ENCODE data around the gene C6orf15.

Gene C6orf15

DNA sequence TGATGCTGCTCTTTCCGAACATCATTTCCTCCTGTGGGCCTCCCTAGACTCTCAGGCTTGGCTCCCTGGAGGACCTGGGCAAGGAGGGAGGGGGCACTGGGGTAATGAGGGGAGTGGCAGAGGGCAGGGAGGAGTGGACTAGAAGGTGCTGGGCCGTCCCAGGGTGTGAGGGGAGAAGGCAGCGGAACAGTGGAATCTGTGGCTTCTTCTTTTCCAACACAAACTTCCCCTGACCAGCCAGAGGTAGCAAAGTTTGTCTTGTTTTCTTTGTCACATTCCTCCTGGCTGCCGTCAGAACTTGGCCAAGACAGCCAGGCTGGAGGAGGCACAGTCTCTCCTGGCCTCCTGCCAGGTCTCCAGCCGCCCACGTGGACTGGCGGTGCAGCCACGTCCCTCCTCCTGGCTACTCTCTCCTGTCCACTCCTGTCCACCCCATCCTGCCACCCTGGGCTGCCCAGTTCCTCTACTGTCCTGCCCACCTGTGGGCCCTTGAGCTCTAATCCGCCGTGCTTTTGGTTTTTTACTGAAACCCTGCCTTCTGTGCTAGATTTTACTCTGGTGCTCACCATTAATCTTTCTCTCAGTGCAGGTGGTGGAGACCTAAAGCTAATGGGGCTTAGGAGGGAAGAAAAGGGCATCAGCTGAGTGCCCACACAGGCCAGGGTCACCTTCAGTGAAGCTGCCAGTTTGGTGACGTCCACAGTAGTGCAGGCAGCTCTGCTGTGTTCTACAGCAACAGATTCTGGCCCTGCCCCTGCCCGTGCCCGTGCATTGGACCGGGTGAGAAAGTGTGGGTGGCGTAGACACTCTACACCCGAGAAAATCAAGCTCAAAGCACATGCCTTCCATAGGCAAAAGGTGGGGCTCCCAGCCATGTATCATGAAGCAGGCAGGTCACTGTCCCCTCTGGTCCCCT is 10.7 kb upstream of the C6orf15 start:
- peaks cover 12% of the 10 kb centered on the region for H3K27me3 Mint-ChIP-seq
- ATAC-seq (ENCODE audit: low read depth) (no peak), DNase-seq (ENCODE audit: low spot score in 2 of 2) (no peak)
- H3K36me3 Mint-ChIP-seq, result no peaks in the 10 kb centered on the region
- peaks cover 6% of the 10 kb centered on the region for H3K4me1 Mint-ChIP-seq
- no peak overlapping the region for H3K4me3 Mint-ChIP-seq
- H3K27ac Mint-ChIP-seq, result no peak overlapping the region
- no peaks in the 10 kb centered on the region for H3K9me3 Mint-ChIP-seq

DNA sequence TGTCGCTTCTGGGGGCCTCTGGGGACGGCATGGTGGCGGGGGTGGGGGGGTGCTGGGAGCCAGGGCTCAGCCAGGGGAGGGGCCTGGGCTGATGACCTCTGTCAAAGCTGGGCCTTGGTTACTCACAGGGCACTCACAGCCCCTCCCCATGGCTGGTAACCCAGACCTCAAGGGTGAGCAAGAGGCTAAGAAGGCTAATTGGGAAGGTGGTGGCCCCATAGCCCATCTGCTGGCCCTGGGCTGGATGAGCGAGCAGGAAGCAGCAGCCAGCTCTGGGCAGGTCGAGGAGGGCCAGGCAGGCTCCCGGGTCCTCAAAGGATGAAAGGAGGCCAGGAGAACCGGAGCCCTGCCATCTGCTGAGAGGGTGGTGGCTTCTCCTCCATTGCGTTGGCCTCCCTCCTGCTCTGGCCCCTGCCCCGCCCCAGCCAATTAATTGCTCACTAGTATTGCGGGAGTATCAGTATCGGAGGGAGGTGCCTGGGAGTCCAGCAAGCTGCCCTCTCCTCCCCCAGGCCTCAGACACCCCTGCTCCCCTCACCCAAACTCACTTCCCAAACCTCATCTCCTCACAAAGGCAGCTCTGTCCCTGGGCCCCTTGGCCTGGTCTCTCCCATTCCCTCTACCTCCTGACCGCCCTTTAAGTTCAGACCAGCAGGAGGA is 8.9 kb upstream of the C6orf15 start:
- ATAC-seq (ENCODE audit: low read depth) (no peak), DNase-seq (ENCODE audit: low spot score in 2 of 2) (no peak)
- Mint-ChIP-seq H3K36me3 (no peaks in the 10 kb centered on the region), H3K9me3 (no peaks in the 10 kb centered on the region), H3K4me1 (peaks cover 2% of the 10 kb centered on the region), H3K4me3 (no peak overlapping the region), H3K27me3 (peaks cover 10% of the 10 kb centered on the region), H3K27ac (no peak overlapping the region)

DNA sequence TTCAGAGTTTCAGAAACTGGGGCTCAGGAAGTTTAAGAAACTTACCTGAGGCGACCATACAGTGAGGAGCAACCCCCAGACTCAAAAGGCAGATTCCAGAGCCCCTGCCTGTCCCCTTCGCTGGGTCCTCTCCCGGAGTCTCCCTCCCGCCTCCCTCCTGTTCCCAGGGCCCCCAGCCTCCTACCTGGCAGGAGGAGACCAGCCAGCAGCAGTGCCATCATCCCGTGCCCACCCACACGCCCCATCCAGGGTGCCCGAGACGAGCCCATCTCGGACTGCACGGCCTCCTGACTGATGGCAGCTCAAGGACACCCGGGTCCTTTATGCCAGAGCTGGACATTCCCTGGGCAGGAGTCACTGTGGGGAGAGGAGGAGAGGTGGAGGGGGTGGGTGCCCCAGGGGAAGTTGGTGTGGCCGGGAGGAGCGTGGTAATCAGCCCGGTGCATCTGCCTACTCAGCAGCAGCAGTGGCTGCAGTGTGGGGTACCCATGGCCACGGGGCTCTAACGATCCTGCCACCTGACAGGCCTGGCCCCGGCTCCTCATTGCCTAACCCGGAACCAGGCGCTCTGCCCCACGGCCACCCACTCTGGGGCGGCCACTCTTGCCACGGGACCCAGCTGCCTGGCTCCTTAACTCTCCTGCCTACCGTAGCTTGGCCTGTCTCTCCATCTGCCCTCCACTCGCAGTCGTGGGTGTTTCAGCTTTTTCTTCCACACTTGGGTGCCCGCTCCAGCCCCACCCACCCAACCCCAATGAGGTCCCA is 8.0 kb upstream of the C6orf15 start, which contains the start of gene CDSN:
CDSN (minus strand) TSS at position 296 of the 765 bp plus-strand sequence; CDS start at position 269, 27 bp downstream.
- DNase-seq (ENCODE audit: low spot score in 2 of 2) (no peak), ATAC-seq (ENCODE audit: low read depth) (no peak)
- no peak within 1 kb of the TSS for H3K27ac Mint-ChIP-seq
- no peak within 1 kb of the TSS for H3K4me3 Mint-ChIP-seq
- no peaks in the 10 kb centered on the region for H3K36me3 Mint-ChIP-seq
- peaks cover 11% of the 10 kb centered on the region for H3K27me3 Mint-ChIP-seq
- H3K4me1 Mint-ChIP-seq, result peaks cover 5% of the 10 kb centered on the region
- H3K9me3 Mint-ChIP-seq, result no peaks in the 10 kb centered on the region

DNA sequence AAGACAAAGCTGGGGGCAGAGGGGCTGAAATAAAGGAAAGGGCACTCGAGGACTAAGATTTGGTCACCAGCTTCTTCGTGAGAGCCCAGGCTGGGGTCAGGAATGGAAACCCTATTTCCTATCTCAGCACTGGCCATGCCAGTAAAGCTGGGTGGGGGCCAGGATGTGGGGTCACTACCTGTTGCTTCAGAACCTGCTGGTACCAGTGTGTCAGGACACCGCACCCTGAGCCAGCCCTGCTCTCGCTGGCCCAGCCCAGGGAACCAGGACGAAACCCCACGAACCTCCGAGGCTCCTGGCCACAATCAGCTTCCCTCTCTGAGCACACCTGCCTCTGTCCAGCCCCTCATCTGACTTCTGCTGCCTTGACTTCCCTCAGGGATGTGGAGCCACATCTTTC is 5.8 kb upstream of the C6orf15 start:
- Mint-ChIP-seq H3K27ac (no peak overlapping the region), H3K4me3 (no peak overlapping the region), H3K9me3 (no peaks in the 10 kb centered on the region), H3K36me3 (no peaks in the 10 kb centered on the region), H3K4me1 (peaks cover 12% of the 10 kb centered on the region), H3K27me3 (peaks cover 16% of the 10 kb centered on the region)
- ATAC-seq (ENCODE audit: low read depth), result no peak
- no peak for DNase-seq (ENCODE audit: low spot score in 2 of 2)

- no peak overlapping the region for H3K4me3 Mint-ChIP-seq
- peaks cover 16% of the 10 kb centered on the region for H3K27me3 Mint-ChIP-seq
- ATAC-seq (ENCODE audit: low read depth), result no peak
- H3K27ac Mint-ChIP-seq, result no peak overlapping the region
- DNase-seq (ENCODE audit: low spot score in 2 of 2), result no peak
- H3K4me1 Mint-ChIP-seq, result peaks cover 12% of the 10 kb centered on the region
- no peaks in the 10 kb centered on the region for H3K36me3 Mint-ChIP-seq
- H3K9me3 Mint-ChIP-seq, result no peaks in the 10 kb centered on the region
These were observed 4.4 kb upstream of the C6orf15 start for GRCh38 chr6:31116661-31117385.

DNA sequence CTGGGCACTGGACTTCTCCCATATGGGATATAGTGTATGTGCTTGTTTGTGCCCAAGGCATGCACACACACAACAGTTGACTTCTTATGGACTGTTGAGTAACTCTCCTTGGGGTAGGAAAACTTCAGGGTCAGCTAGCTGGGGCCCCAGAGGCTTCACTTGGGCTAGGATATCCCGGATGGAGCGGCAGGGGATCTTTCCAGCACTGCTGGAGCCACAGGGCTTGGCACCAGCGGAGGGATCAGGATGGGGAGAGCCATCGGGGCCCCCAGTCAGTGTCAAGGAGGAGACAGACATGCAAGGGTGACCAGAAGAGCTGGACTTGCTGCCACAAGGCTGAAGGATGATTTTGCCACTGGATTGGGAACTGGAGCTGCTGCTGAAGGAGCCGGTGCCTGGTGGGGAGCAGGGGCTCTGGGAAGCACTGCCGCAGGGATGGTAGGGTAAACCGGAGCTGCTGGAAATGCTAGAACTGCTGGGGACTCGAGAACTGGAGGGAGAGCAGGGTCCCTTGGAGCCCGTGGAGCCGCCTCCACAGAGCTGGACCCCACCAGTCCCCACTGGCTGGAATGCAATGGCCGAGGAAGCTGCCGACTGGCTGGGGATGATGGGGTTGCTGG is 3.7 kb upstream of the C6orf15 start:
- ATAC-seq (ENCODE audit: low read depth) (no peak), DNase-seq (ENCODE audit: low spot score in 2 of 2) (no peak)
- H3K27ac Mint-ChIP-seq, result no peak overlapping the region

DNA sequence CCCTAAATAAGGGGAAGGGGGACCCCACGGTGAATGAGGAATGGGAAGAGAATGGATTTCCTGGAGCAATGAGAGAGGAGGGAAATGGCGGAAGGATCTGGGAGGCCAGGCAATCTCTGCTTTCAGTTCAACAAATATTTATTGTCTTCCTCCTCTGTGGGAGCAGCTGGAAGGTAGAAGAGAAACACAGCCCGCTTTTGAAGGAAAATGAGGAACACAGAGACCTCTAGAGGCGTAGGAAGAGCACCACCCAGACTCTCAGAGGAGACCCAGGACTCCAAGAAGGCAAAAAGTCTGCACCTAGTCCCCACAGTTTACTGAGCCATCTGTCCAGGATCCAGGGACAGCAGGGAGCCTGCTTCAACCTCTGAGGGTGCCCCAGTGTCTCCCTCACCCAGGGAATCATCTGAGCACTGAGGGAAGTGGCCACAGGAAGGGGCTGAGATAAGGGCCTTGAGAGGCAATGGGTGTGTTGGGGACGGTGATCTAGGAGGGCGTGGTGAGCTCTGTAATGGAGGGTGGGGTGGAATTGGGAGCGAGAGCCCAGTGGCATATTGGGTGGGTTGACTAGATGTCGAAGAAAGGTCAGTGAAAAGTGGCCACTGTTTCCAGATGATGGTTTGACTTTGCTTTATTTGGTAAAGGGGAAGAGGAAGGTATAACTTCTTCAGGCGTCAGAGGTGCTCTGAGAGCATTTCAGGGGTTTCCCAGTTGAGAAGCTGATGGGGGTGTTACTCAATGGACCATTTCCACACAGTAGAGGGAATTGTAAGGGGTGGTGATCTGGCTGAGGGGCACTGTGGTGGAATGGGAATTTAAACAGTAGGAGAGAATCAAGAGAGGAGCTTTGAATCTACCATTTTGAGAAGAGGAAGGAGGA is 2.8 kb upstream of the C6orf15 start:
- Mint-ChIP-seq H3K9me3 (no peaks in the 10 kb centered on the region), H3K27ac (peak overlapping the region; percentile 74), H3K4me3 (no peak overlapping the region), H3K27me3 (peaks cover 17% of the 10 kb centered on the region), H3K36me3 (no peaks in the 10 kb centered on the region), H3K4me1 (peaks cover 12% of the 10 kb centered on the region)
- peak; percentile 80 for ATAC-seq (ENCODE audit: low read depth)
- DNase-seq (ENCODE audit: low spot score in 2 of 2), result no peak

More for the DNA sequence above, 3.7 kb upstream of the C6orf15 start:
- Mint-ChIP-seq H3K9me3 (no peaks in the 10 kb centered on the region), H3K27me3 (peaks cover 14% of the 10 kb centered on the region), H3K36me3 (no peaks in the 10 kb centered on the region), H3K4me1 (peaks cover 12% of the 10 kb centered on the region), H3K4me3 (no peak overlapping the region)

- Mint-ChIP-seq H3K27ac (peak within 1 kb of the TSS; percentile 74), H3K36me3 (no peaks in the 10 kb centered on the region), H3K4me3 (no peak within 1 kb of the TSS), H3K9me3 (no peaks in the 10 kb centered on the region), H3K4me1 (peaks cover 12% of the 10 kb centered on the region), H3K27me3 (peaks cover 24% of the 10 kb centered on the region)
- DNase-seq (ENCODE audit: low spot score in 2 of 2), result no peak
- ATAC-seq (ENCODE audit: low read depth), result no peak
These were observed 2.1 kb upstream of the C6orf15 start, which contains the start of gene PSORS1C1 for GRCh38 chr6:31114541-31114878. PSORS1C1 (plus strand) TSS chr6:31114800; CDS start chr6:31129633, 14,833 bp downstream.

DNA sequence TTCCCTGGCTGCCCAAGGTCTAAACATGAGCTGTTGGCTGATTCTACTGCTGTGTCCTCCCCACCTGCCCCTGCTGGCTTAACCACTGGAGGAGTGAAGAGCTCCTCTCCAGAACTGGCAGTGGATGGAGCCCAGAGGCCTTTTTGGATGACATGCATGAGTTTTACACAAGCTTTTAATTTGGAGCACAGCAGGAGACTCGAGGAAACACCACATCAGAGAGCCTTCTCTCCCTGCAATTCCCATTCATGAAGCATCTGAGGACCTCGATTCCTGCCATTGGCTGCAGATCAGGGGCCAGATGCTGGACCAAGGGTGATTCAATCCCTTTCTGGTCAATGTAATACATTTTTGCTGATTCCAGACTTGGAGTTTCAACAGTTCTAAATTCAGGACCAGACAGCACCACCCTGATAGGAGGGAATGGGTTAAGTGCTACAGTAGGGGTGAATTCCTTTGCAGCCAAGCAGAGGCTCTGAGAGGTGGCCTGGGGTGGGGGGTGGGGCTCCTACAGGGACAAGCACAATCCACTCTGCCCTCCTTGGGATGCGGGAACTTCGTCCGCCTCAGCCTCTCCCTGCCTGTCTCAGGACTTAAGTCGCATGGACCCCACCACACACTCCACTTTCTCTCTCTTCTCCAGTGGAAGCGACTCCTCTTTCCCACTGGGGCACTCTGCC is 1.6 kb upstream of the C6orf15 start:
- Mint-ChIP-seq H3K27me3 (peaks cover 26% of the 10 kb centered on the region), H3K27ac (no peak overlapping the region)
- no peak for DNase-seq (ENCODE audit: low spot score in 2 of 2)

DNA sequence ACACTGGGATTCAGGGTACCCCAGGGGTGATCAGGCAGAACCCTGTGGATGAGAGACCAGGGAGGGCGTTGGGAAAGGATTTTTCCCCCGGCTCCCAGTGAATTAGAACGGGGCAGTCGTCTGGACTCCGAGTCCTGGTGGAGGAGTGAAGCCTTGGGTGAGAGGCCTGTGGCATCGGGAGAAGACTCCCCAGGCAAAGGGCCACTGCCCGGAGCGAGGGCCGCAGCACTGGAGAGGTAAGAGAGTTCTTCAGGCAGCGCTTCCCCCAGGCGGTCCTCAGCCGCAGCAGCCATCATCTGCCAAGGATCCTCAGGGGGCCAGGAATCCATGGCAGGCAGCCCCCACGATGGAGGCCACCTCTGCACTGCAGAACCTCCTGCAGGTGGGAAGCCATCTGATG is 663 bp downstream of the C6orf15 start:
- Mint-ChIP-seq H3K36me3 (no peaks in the 10 kb centered on the region), H3K27me3 (peaks cover 23% of the 10 kb centered on the region), H3K27ac (no peak overlapping the region), H3K4me3 (no peak overlapping the region), H3K9me3 (no peaks in the 10 kb centered on the region), H3K4me1 (peaks cover 12% of the 10 kb centered on the region)
- DNase-seq (ENCODE audit: low spot score in 2 of 2) (no peak), ATAC-seq (ENCODE audit: low read depth) (no peak)

More for the DNA sequence above, 1.6 kb upstream of the C6orf15 start:
- Mint-ChIP-seq H3K36me3 (no peaks in the 10 kb centered on the region), H3K9me3 (no peaks in the 10 kb centered on the region), H3K4me1 (peaks cover 12% of the 10 kb centered on the region), H3K4me3 (no peak overlapping the region)
- ATAC-seq (ENCODE audit: low read depth), result no peak

GRCh38 chr6:31110825-31111582 is 1.4 kb downstream of the C6orf15 start:
- no peaks in the 10 kb centered on the region for H3K9me3 Mint-ChIP-seq
- H3K27me3 Mint-ChIP-seq, result peaks cover 25% of the 10 kb centered on the region
- ATAC-seq (ENCODE audit: low read depth) (no peak), DNase-seq (ENCODE audit: low spot score in 2 of 2) (no peak)
- no peaks in the 10 kb centered on the region for H3K36me3 Mint-ChIP-seq
- H3K27ac Mint-ChIP-seq, result no peak overlapping the region
- no peak overlapping the region for H3K4me3 Mint-ChIP-seq
- H3K4me1 Mint-ChIP-seq, result peaks cover 14% of the 10 kb centered on the region

All from memory B cell (primary cell).